ENCODE measurements around the gene CST3. TPM values are rescaled to one million over a fixed set of nuclear protein-coding genes. Genes with fewer than 3 reads are reported as not detected.

Gene CST3
- total RNA-seq, 1 experiment from 2014 or later: 331 TPM

- no peak overlapping the region for H3K4me3 ChIP-seq (ENCODE audit: low read length)
- no peaks in the 10 kb centered on the region for H4K20me1 ChIP-seq (ENCODE audit: low read length)
- H3K9me2 ChIP-seq (replicated peaks; ENCODE audit: low read length): no peaks in the 10 kb centered on the region
- CTCF ChIA-PET: no interaction called here
- ATAC-seq (no peak), DNase-seq (no peak)
- POLR2A ChIA-PET (ENCODE audit: unreplicated experiment): no interaction called here
- intact Hi-C loops (cut with micrococcal nuclease): loop anchor here (5.0 kb wide), 1 partner anchor 263 kb away; the partner anchor contains the start of gene GZF1
- no peak overlapping the region for H2AFZ ChIP-seq (ENCODE audit: low read length)
- TF ChIP-seq CTCF (conservative IDR thresholded peaks at IDR 0.05; ENCODE audit: low read depth, low read length) (no peak), EZH2 (IDR thresholded peaks at IDR 0.05; ENCODE audit: low read length, unreplicated experiment) (no peak), EZH2phosphoT487 (IDR thresholded peaks at IDR 0.05; ENCODE audit: borderline replicate concordance, low read length) (no peak)
- no peaks in the 10 kb centered on the region for H3K79me2 ChIP-seq (ENCODE audit: low read length)
- H3F3A ChIP-seq (ENCODE audit: low read length, unreplicated experiment): no peaks in the 10 kb centered on the region
- H3K9me3 ChIP-seq (ENCODE audit: low read length): no peaks in the 10 kb centered on the region
- H3K27ac ChIP-seq (ENCODE audit: low read length): no peak overlapping the region
- H3K4me1 ChIP-seq (ENCODE audit: insufficient read depth, low read length): peaks cover 45% of the 10 kb centered on the region
- no peak overlapping the region for H3K9ac ChIP-seq (ENCODE audit: low read length)
- H3K27me3 ChIP-seq (ENCODE audit: low read length): no peaks in the 10 kb centered on the region
- no peak overlapping the region for H3K4me2 ChIP-seq (ENCODE audit: low read length)
- no peaks in the 10 kb centered on the region for H3K36me3 ChIP-seq (ENCODE audit: low read depth, low read length)
- no TSS peak for BruUV-seq (replicated peaks)
Observed at GRCh38 chr20:23625236-23625964, 12.4 kb downstream of the CST3 start.

GRCh38 chr20:23624324-23624691, 13.4 kb downstream of the CST3 start:
- H3K4me1 ChIP-seq (ENCODE audit: insufficient read depth, low read length): peaks cover 38% of the 10 kb centered on the region
- no peaks in the 10 kb centered on the region for H3K36me3 ChIP-seq (ENCODE audit: low read depth, low read length)
- no peak overlapping the region for H3K27ac ChIP-seq (ENCODE audit: low read length)
- no peak for TF ChIP-seq CTCF (conservative IDR thresholded peaks at IDR 0.05; ENCODE audit: low read depth, low read length)
- ATAC-seq (no peak), DNase-seq (no peak)
- H3K79me2 ChIP-seq (ENCODE audit: low read length): no peaks in the 10 kb centered on the region
- intact Hi-C loops (cut with micrococcal nuclease): no loop called here
- H3K9me2 ChIP-seq (replicated peaks; ENCODE audit: low read length): no peaks in the 10 kb centered on the region
- H3K4me3 ChIP-seq (ENCODE audit: low read length): no peak overlapping the region
- no peak overlapping the region for H3K9ac ChIP-seq (ENCODE audit: low read length)
- H4K20me1 ChIP-seq (ENCODE audit: low read length): no peaks in the 10 kb centered on the region
- CTCF ChIA-PET: no interaction called here
- POLR2A ChIA-PET (ENCODE audit: unreplicated experiment): no interaction called here
- no TSS peak for BruUV-seq (replicated peaks)
- H3K9me3 ChIP-seq (ENCODE audit: low read length): no peaks in the 10 kb centered on the region
- no peak overlapping the region for H3K4me2 ChIP-seq (ENCODE audit: low read length)
- H2AFZ ChIP-seq (ENCODE audit: low read length): no peak overlapping the region
- no peaks in the 10 kb centered on the region for H3K27me3 ChIP-seq (ENCODE audit: low read length)
- no peaks in the 10 kb centered on the region for H3F3A ChIP-seq (ENCODE audit: low read length, unreplicated experiment)

DNA sequence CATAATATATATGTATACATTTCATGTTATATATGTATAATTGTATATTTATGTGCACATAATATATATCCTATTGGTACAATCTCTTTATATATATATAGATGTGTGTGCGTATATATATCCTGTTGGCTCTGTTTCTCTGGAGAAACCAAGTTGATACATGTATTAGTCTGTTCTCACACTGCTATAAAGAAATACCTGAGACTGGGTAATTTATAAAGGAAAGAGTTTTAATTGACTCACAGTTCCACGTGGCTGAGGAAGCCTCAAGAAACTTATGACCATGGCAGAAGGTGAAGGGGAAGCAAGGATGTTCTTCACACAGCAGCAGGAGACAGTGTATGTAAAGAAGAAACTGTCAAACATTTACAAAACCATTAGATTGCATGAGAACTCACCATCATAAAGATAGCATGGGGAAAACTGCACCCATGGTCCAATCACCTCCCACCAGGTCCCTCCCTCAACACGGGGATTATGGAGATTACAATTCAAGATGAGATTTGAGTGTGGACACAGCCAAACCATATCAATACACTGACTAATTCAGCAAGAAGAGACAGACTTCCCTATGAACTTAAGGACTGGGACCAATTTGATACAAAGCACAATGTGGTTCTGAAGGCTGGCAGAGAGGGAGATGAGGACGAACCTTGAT, 14.0 kb downstream of the CST3 start:
- Histone ChIP-seq H3K27ac (ENCODE audit: low read length) (no peak overlapping the region), H3K9me3 (ENCODE audit: low read length) (no peaks in the 10 kb centered on the region), H3K79me2 (ENCODE audit: low read length) (no peaks in the 10 kb centered on the region), H3F3A (ENCODE audit: low read length, unreplicated experiment) (no peaks in the 10 kb centered on the region), H3K4me1 (ENCODE audit: insufficient read depth, low read length) (peaks cover 34% of the 10 kb centered on the region), H2AFZ (ENCODE audit: low read length) (no peak overlapping the region), H4K20me1 (ENCODE audit: low read length) (no peaks in the 10 kb centered on the region), H3K4me3 (ENCODE audit: low read length) (no peak overlapping the region), H3K36me3 (ENCODE audit: low read depth, low read length) (no peaks in the 10 kb centered on the region), H3K9ac (ENCODE audit: low read length) (no peak overlapping the region), H3K4me2 (ENCODE audit: low read length) (no peak overlapping the region), H3K27me3 (ENCODE audit: low read length) (no peaks in the 10 kb centered on the region), H3K9me2 (replicated peaks; ENCODE audit: low read length) (no peaks in the 10 kb centered on the region)
- TF ChIP-seq EZH2phosphoT487 (IDR thresholded peaks at IDR 0.05; ENCODE audit: borderline replicate concordance, low read length): no peak
- no peak for TF ChIP-seq CTCF (conservative IDR thresholded peaks at IDR 0.05; ENCODE audit: low read depth, low read length)
- no peak for TF ChIP-seq EZH2 (IDR thresholded peaks at IDR 0.05; ENCODE audit: low read length, unreplicated experiment)
- intact Hi-C loops (cut with micrococcal nuclease): no loop called here
- no TSS peak for BruUV-seq (replicated peaks)
- no peak for DNase-seq
- no peak for ATAC-seq
- ChIA-PET POLR2A (ENCODE audit: unreplicated experiment) (no interaction called here), CTCF (no interaction called here)
